K562 (cell line): ENCODE data around the gene GNAT2. TPM values are rescaled to one million over a fixed set of nuclear protein-coding genes. Genes with fewer than 3 reads are reported as not detected.

Source experiments
- ATAC-seq: fragments of 200-7000 bp; cut with Tn5 transposase; 3 replicates; pipeline ENCODE4 v1.9.1; 2020; ENCODE audit warnings: moderate library complexity
- BruUV-seq: library from RNA; stranded (reverse); fragments of 400-500 nt; replicated peaks from 2 replicates; lab custom pipeline; 2021; lab: Mats Ljungman, UMichigan
- CTCF ChIA-PET: fragments of 300-600 bp; formaldehyde crosslinking; extraction: SDS; loops from one replicate; lab custom pipeline; 2021; ENCODE audit warnings: low intra/inter-chr PET ratio; lab: Yijun Ruan, JAX
- POLR2A ChIA-PET: fragments of 300-600, 350-650 bp; sonication (Branson Sonifier 250); formaldehyde crosslinking; extraction: SDS; loops from one replicate; lab custom pipeline; 2021; ENCODE audit warnings: antibody characterized with exemption, inconsistent platforms; lab: Yijun Ruan, JAX
- DNase-seq, 4 experiments: peaks; one replicate each; pipeline versions ENCODE4 v3.0.0 to v3.0.0-alpha.2; 2011 to 2018; ENCODE audit warnings: low spot score in 3 of 4, mixed read lengths in 3 of 4; ENCODE audit errors: extremely low read depth in 1 of 4
- FAIRE-seq: peaks from 2 replicates; lab custom pipeline; 2011; peaks lifted over from hg19 to GRCh38; lab: Jason Lieb, UNC
- H2AFZ ChIP-seq: 2 replicates; pipeline ENCODE4 v1.6.0; 2011; ENCODE audit warnings: low read depth, low read length, control low read depth, inconsistent platforms
- H3K27ac ChIP-seq: fragments of 200-600 bp; 3 replicates; pipeline ENCODE4 v1.8.0; 2011; ENCODE audit warnings: low read depth, mild to moderate bottlenecking, control low read depth, inconsistent platforms, low read length, moderate library complexity, mixed read lengths; ENCODE audit errors: extremely low read depth
- H3K27me3 ChIP-seq, 2 experiments: fragments of 300-600 bp in 1 of 2; 2 replicates in 1 of 2; 3 replicates in 1 of 2; pipeline versions ENCODE4 v1.6.0 to v1.8.0; 2011; ENCODE audit warnings: inconsistent platforms in 2 of 2, low read length in 2 of 2, mild to moderate bottlenecking in 1 of 2, mixed read lengths in 1 of 2, moderate library complexity in 1 of 2; ENCODE audit not compliant: control insufficient read depth in 2 of 2, insufficient read depth in 2 of 2
- H3K36me3 ChIP-seq: fragments of 300-600 bp; 3 replicates; pipeline ENCODE4 v1.8.0; 2011; ENCODE audit warnings: mild to moderate bottlenecking, low read length, inconsistent platforms; ENCODE audit not compliant: control insufficient read depth, insufficient read depth
- H3K4me1 ChIP-seq, 2 experiments: fragments of 200-600 bp in 1 of 2; replicated peaks in 1 of 2; 2 replicates in 1 of 2; 3 replicates in 1 of 2; pipeline versions ENCODE4 v1.5.1 to v1.8.0; 2011; ENCODE audit warnings: inconsistent platforms in 2 of 2, low read length in 2 of 2, mild to moderate bottlenecking in 1 of 2, mixed read lengths in 1 of 2, moderate library complexity in 1 of 2; ENCODE audit not compliant: control insufficient read depth in 2 of 2, insufficient read depth in 2 of 2
- H3K4me2 ChIP-seq: 2 replicates; pipeline ENCODE4 v1.6.1; 2011; ENCODE audit warnings: low read length, control low read depth, inconsistent platforms, mixed read lengths; ENCODE audit not compliant: insufficient read depth
- H3K4me3 ChIP-seq: fragments of 200-600 bp; sonication (generic), shearing (Covaris generic); 2 replicates; pipeline ENCODE4 v1.5.1; 2016; ENCODE audit warnings: control low read depth, inconsistent platforms
- H3K79me2 ChIP-seq: fragments of 200-600 bp; 3 replicates; pipeline ENCODE4 v1.8.0; 2011; ENCODE audit warnings: low read length, inconsistent platforms; ENCODE audit not compliant: control insufficient read depth, insufficient read depth
- H3K9ac ChIP-seq, 2 experiments: 2 replicates each; pipeline versions ENCODE4 v1.6.0 to v1.6.1; 2011; ENCODE audit warnings: low read depth in 2 of 2, low read length in 2 of 2, control low read depth in 1 of 2, inconsistent platforms in 1 of 2, mild to moderate bottlenecking in 1 of 2, mixed read lengths in 1 of 2; ENCODE audit not compliant: insufficient read depth in 1 of 2
- H3K9me1 ChIP-seq: one replicate; pipeline ENCODE4 v1.6.0; 2011; ENCODE audit warnings: inconsistent platforms, mild to moderate bottlenecking, low read length, moderate library complexity; ENCODE audit not compliant: control insufficient read depth, insufficient read depth
- H3K9me3 ChIP-seq: replicated peaks from 2 replicates; pipeline ENCODE4 v1.5.1; 2011; ENCODE audit warnings: low read depth, low read length, inconsistent platforms; ENCODE audit not compliant: control insufficient read depth, insufficient read depth
- H4K20me1 ChIP-seq: replicated peaks from 2 replicates; pipeline ENCODE4 v1.6.1; 2011; ENCODE audit warnings: low read length, inconsistent platforms, mixed read lengths; ENCODE audit not compliant: control insufficient read depth, insufficient read depth
- CCNT2 ChIP-seq: IDR thresholded peaks from 2 replicates; pipeline ENCODE4 v1.6.1; 2011; ENCODE audit warnings: borderline replicate concordance, low read depth, mild to moderate bottlenecking, moderate library complexity, mixed read lengths, low read length; ENCODE audit not compliant: insufficient read length; ENCODE audit errors: extremely low read depth
- CEBPB ChIP-seq: fragments of 450-650 bp; IDR thresholded peaks from 2 replicates; pipeline ENCODE4 v1.6.1; 2016; ENCODE audit warnings: missing genetic modification characterization, missing compliant biosample characterization
- CREM ChIP-seq: IDR thresholded peaks from 2 replicates; pipeline ENCODE4 v1.6.1; 2014; ENCODE audit warnings: antibody characterized with exemption, low read depth
- HDAC1 ChIP-seq, 2 experiments: fragments of 450-650 bp; IDR thresholded peaks; 2 replicates each; pipeline ENCODE4 v1.6.1; 2016 to 2017; ENCODE audit warnings: inconsistent platforms in 1 of 2, mild to moderate bottlenecking in 1 of 2, moderate library complexity in 1 of 2
- MBD2 ChIP-seq: sonication (generic); IDR thresholded peaks from 2 replicates; pipeline ENCODE4 v1.6.1; 2016; ENCODE audit warnings: low read depth, borderline replicate concordance
- TCF7L2 ChIP-seq: fragments of 150-350 bp; IDR thresholded peaks from 2 replicates; pipeline ENCODE4 v1.6.1; 2016; ENCODE audit warnings: low read depth, mild to moderate bottlenecking, low read length, moderate library complexity
- ZNF165 ChIP-seq: fragments of 250-450 bp; sonication (Bioruptor Pico); IDR thresholded peaks from 2 replicates; pipeline ENCODE4 v1.4.0; 2020; ENCODE audit warnings: borderline replicate concordance
- WGBS: fragments of 100-300 bp; shearing (Covaris generic); methylation state at CpG from one replicate; pipeline ENCODE4 v1.1.6; 2016; ENCODE audit warnings: low coverage, mixed read lengths; ENCODE audit not compliant: insufficient coverage; ENCODE audit errors: missing lambda C conversion rate; 5-methylcytosine and 5-hydroxymethylcytosine counted together
- in situ Hi-C: fragments of 300-500 bp; cut with MboI; formaldehyde crosslinking; loops from 4 replicates; pipeline ENCODE4 v1.15.0; 2018; ENCODE audit warnings: inconsistent platforms, mixed read lengths
- intact Hi-C: fragments of 100-400 bp; cut with micrococcal nuclease; formaldehyde crosslinking; loops from 2 replicates; pipeline ENCODE4 v1.14.2; 2022
- polyA plus RNA-seq, 8 experiments: library from polyadenylated mRNA; depleted of rRNA in 4 of 8; stranded (reverse) in 5 of 8; unstranded in 3 of 8; fragments of >200 nt; fragmentation: Nextera tagmentation in 2 of 8; fragmentation: Illumina TruSeq in 1 of 8; extraction: Ambion mirVana in 2 of 8; extraction: Trizol in 1 of 8; gene quantifications; 2 replicates each; pipeline versions ENCODE4 v1.2.1 to v1.2.3, GENCODE V29; 2011 to 2014; ENCODE audit warnings: inconsistent platforms in 1 of 8, missing spikeins in 1 of 8
- total RNA-seq, 7 experiments: library from RNA; depleted of rRNA in 6 of 7; stranded (reverse); fragments of >200 nt in 6 of 7; fragmentation: Illumina TruSeq in 2 of 7; extraction: Trizol in 2 of 7; gene quantifications; 2 replicates each; pipeline versions ENCODE4 v1.2.1 to v1.2.3, GENCODE V29; 2011 to 2021; ENCODE audit warnings: low replicate concordance in 1 of 7
- TF ChIP-seq, protein P1 (sequence below), 2 experiments: fragments of 450-650 bp in 1 of 2; sonication (generic) in 1 of 2; formaldehyde crosslinking in 1 of 2; IDR thresholded peaks in 1 of 2; conservative IDR thresholded peaks in 1 of 2; 2 replicates each; pipeline versions ENCODE4 v1.6.1 to v1.8.1; 2016 to 2023; ENCODE audit warnings: mild to moderate bottlenecking in 2 of 2, moderate library complexity in 2 of 2, inconsistent platforms in 1 of 2, missing genetic modification reagents in 1 of 2
- TF ChIP-seq, protein P2 (sequence below): sonication (generic); formaldehyde crosslinking; IDR thresholded peaks from 2 replicates; pipeline ENCODE4 v1.8.0; 2023; ENCODE audit warnings: mild to moderate bottlenecking, missing genetic modification reagents

GNAT2 gene
- total and polyA plus RNA-seq, 9 of the 15 experiments (the other 6 are each of a cell fraction or from before 2014, with no cell fraction given): 0.06 to 0.52 (median 0.24) TPM; not detected in 1

DNA sequence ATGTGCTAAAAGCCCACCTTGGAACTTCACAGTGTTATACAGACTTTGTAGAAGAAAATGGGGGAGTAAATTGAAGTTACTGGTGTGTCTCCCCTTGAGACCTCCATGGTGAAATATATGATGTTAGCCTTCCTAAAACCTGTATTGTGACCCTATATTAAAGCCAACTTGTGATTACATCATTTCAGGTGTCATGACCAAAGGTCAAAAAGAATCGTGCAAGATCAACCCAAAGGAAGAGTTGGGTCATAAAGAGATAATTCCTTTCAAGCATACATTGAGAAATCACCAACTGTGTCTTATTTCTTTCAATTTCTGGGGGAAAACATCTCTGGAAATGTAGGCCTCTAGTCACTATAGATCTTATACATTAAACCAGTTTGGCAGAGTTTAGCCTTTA, 34.6 kb downstream of the GNAT2 start:
- CTCF ChIA-PET: no interaction called here
- BruUV-seq: no TSS peak
- no peak for FAIRE-seq

DNA sequence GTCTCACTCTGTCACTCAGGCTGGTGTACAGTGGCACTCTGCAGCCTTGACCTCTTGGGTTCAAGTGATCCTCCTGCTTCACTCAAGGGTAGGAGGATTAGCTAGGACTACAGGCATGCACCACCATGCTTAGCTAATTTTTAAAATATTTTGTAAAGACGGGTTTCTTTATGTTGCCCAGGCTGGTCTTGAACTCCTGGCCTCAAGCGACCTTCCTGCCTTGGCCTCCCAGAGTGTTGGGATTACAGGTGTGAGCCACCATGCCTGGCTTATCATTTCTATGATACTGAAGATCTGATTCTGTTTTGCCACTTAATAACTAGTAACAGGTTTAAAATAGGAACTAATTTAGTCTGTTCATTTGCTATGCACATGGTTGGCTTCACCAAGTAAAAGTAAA, 37.4 kb downstream of the GNAT2 start:
- no TSS peak for BruUV-seq
- FAIRE-seq: no peak

More for the DNA sequence above, 34.6 kb downstream of the GNAT2 start:
- no peaks in the 10 kb centered on the region for H4K20me1 ChIP-seq
- H3K9ac ChIP-seq: no peak overlapping the region
- H3K36me3 ChIP-seq: peaks cover 83% of the 10 kb centered on the region
- H3K9me3 ChIP-seq: no peaks in the 10 kb centered on the region
- no peaks in the 10 kb centered on the region for H3K27me3 ChIP-seq
- no peak overlapping the region for H3K4me2 ChIP-seq
- no peak overlapping the region for H3K27ac ChIP-seq
- 21% methylated on average over 1 of the region's 1 CpG for WGBS
- in situ Hi-C loops: no loop called here
- TF ChIP-seq CEBPB (tag) (peak; percentile 31), CREM (no peak)
- TF ChIP-seq, protein P1, sequence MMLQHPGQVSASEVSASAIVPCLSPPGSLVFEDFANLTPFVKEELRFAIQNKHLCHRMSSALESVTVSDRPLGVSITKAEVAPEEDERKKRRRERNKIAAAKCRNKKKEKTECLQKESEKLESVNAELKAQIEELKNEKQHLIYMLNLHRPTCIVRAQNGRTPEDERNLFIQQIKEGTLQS (IDR thresholded peaks at IDR 0.05): 0 out of 2 replicates have a peak, but pooled peaks have one; percentile 16
- TF ChIP-seq, protein P1 (CRISPR knock-in tag; conservative IDR thresholded peaks at IDR 0.05): no peak
- no peak overlapping the region for H2AFZ ChIP-seq
- no peak overlapping the region for H3K4me3 ChIP-seq
- DNase-seq: no peak
- POLR2A ChIA-PET: no interaction called here
- no peaks in the 10 kb centered on the region for H3K4me1 ChIP-seq
- no peak for ATAC-seq
- H3K79me2 ChIP-seq: no peaks in the 10 kb centered on the region
- no peaks in the 10 kb centered on the region for H3K9me1 ChIP-seq
- intact Hi-C loops: no loop called here

More for the DNA sequence above, 37.4 kb downstream of the GNAT2 start:
- no peak overlapping the region for H3K4me2 ChIP-seq
- H3K79me2 ChIP-seq: no peaks in the 10 kb centered on the region
- H3K9me3 ChIP-seq: no peaks in the 10 kb centered on the region
- H3K27ac ChIP-seq: no peak overlapping the region
- TF ChIP-seq ZNF165: no peak
- TF ChIP-seq, protein P2, sequence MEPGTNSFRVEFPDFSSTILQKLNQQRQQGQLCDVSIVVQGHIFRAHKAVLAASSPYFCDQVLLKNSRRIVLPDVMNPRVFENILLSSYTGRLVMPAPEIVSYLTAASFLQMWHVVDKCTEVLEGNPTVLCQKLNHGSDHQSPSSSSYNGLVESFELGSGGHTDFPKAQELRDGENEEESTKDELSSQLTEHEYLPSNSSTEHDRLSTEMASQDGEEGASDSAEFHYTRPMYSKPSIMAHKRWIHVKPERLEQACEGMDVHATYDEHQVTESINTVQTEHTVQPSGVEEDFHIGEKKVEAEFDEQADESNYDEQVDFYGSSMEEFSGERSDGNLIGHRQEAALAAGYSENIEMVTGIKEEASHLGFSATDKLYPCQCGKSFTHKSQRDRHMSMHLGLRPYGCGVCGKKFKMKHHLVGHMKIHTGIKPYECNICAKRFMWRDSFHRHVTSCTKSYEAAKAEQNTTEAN (CRISPR knock-in tag): no peak
- no peak for TF ChIP-seq MBD2
- TF ChIP-seq TCF7L2: no peak
- no peak for TF ChIP-seq CCNT2
- no peak for TF ChIP-seq HDAC1 (IDR thresholded peaks at IDR 0.05)
- WGBS: 90% methylated on average over 2 of the region's 2 CpGs
- ChIA-PET POLR2A (no interaction called here), CTCF (interaction anchor here (0.6 kb wide), 1 partner anchor 27 kb away, joined by 3 read pairs; no protein-coding TSS in a partner anchor)
- no peak overlapping the region for H2AFZ ChIP-seq
- no peak overlapping the region for H3K4me3 ChIP-seq
- no peak overlapping the region for H3K9ac ChIP-seq
- H4K20me1 ChIP-seq: no peaks in the 10 kb centered on the region
- in situ Hi-C loops: no loop called here
- H3K36me3 ChIP-seq: peaks cover 78% of the 10 kb centered on the region
- DNase-seq: no peak
- no peaks in the 10 kb centered on the region for H3K4me1 ChIP-seq
- no peak for ATAC-seq
- no peaks in the 10 kb centered on the region for H3K27me3 ChIP-seq
- intact Hi-C loops: no loop called here
- no peaks in the 10 kb centered on the region for H3K9me1 ChIP-seq
